Sigmoid colon (tissue), 7 donors: ENCODE data around the gene SEC23A. TPM values are rescaled to one million over a fixed set of nuclear protein-coding genes. Genes with fewer than 3 reads are reported as not detected.

Source experiments
- DNase-seq: peaks from one replicate; pipeline ENCODE4 v3.0.0-alpha.2; 2019
- H3K27ac ChIP-seq, 4 donors: fragments of 200-600 bp; sonication (generic); one replicate each; pipeline ENCODE4 v1.5.1; 2016 to 2019; ENCODE audit warnings: mild to moderate bottlenecking in 1 of 4
- H3K27me3 ChIP-seq, 3 donors: fragments of 200-600 bp; sonication (generic); one replicate each; pipeline ENCODE4 v1.5.1; 2019; ENCODE audit warnings: mild to moderate bottlenecking in 1 of 3
- H3K36me3 ChIP-seq, 4 donors: fragments of 200-600 bp; sonication (generic); one replicate each; pipeline ENCODE4 v1.5.1; 2016 to 2019
- H3K4me1 ChIP-seq, 4 donors: fragments of 200-600 bp; sonication (generic); one replicate each; pipeline ENCODE4 v1.5.1; 2017 to 2019
- H3K4me3 ChIP-seq, 4 donors: fragments of 200-600 bp; sonication (generic); one replicate each; pipeline ENCODE4 v1.5.1; 2017 to 2019; ENCODE audit warnings: mild to moderate bottlenecking in 2 of 4, moderate library complexity in 1 of 4
- H3K9me3 ChIP-seq, 4 donors: fragments of 200-600 bp in 3 of 4; sonication (generic) in 3 of 4; one replicate each; pipeline versions ENCODE4 v1.5.1 to v1.6.1; 2013 to 2019
- POLR2AphosphoS5 ChIP-seq, 4 donors: sonication (generic); formaldehyde crosslinking; IDR thresholded peaks; one replicate each; pipeline ENCODE4 v1.6.1; 2017; ENCODE audit warnings: antibody characterized with exemption in 4 of 4
- WGBS, 2 donors: extraction: QIAGEN DNeasy Blood & Tissue Kit; methylation state at CpG; one replicate each; pipeline ENCODE4 v1.1.7; 2013; 5-methylcytosine and 5-hydroxymethylcytosine counted together
- intact Hi-C: fragments of 100-400 bp; cut with DNase I; formaldehyde crosslinking; loops from one replicate; pipeline ENCODE4 v1.15.1; 2023
- polyA plus RNA-seq, 3 donors: library from polyadenylated mRNA; stranded (reverse); fragments of 200-250 nt; gene quantifications; one replicate each; pipeline ENCODE4 v1.2.3, GENCODE V29; 2013
- small RNA-seq, 3 donors: library from RNA; depleted of rRNA; stranded (forward); fragments of <200 nt; gene quantifications; one replicate each; pipeline ENCODE3, GENCODE V24; 2016
- total RNA-seq, 4 donors: library from RNA; depleted of rRNA; stranded (reverse); fragments of >200 nt; gene quantifications; one replicate each; pipeline ENCODE4 v1.1.0, GENCODE V29; 2016
- donor health status: healthy with polysubstance abuse.
- donor health status: Bipolar disorder and iron deficiency.
- donor health status: healthy.

The SEC23A gene
- total and polyA plus RNA-seq, 7 donors = 25.2 to 235 (median 118) TPM

DNA sequence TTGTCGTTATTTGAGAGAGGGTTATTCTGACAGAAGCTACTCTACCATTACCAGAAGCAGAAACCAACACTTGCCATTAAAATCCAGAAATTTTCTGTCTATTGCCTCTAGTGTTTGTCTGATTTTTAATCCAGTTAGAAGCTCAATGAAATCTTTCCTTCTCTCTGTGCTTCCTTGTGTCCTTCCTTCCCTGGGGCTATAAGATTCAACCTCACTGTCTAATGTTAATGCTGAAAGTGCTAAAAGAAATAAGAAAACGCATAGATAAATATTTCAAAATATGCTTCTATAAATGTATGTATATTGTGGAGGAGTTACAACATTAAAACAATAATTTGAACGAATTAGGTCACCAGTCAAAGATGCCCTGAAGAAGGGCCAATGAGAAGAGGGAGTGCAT lies 120.8 kb downstream of the SEC23A start:
- intact Hi-C loops = no loop called here
- Histone ChIP-seq H3K4me3 (no peak overlapping the region), H3K9me3 (no peaks in the 10 kb centered on the region), H3K4me1 (no peaks in the 10 kb centered on the region), H3K36me3 (no peaks in the 10 kb centered on the region), H3K27me3 (no peaks in the 10 kb centered on the region), H3K27ac (no peak overlapping the region)
- no peak for DNase-seq
- no peak for TF ChIP-seq POLR2AphosphoS5 (IDR thresholded peaks at IDR 0.05)
- 71 to 75% methylated on average over 3 of the region's 3 CpGs for WGBS, 2 donors

Small RNA genes within 50 kb of the gene (small RNA-seq; reads per million reads assigned to genes)
- 0 reads per million in 3 donors for gene AL109628.1
- 0 reads per million in 3 donors for gene RF00019

Other genes with a start within 250 kb of the SEC23A start
- 10 to 100 TPM in 3 of 4 donors, 1 to 10 TPM in 1; 8.0 to 27.8 (median 16.7) TPM for gene GEMIN2, start 11.1 kb upstream of the SEC23A start, total RNA-seq
- 10 to 100 TPM in 1 of 3 donors, 1 to 10 TPM in 2; 8.3 to 12.2 (median 9.6) TPM for gene GEMIN2, start 11.1 kb upstream of the SEC23A start, polyA plus RNA-seq
- 10 to 100 TPM; 27.3 to 31.7 (median 30.9) TPM for gene TRAPPC6B, start 67.1 kb upstream of the SEC23A start, total RNA-seq
- 10 to 100 TPM; 12.0 to 12.9 (median 12.6) TPM for gene TRAPPC6B, start 67.1 kb upstream of the SEC23A start, polyA plus RNA-seq
- gene PNN, start 72.0 kb upstream of the SEC23A start, total RNA-seq = 10 to 100 TPM; 36.4 to 65.9 (median 38.7) TPM
- gene PNN, start 72.0 kb upstream of the SEC23A start, polyA plus RNA-seq = 10 to 100 TPM; 12.0 to 43.2 (median 15.6) TPM
- gene MIA2, start 130.7 kb upstream of the SEC23A start, total RNA-seq = 10 to 100 TPM; 12.8 to 18.1 (median 13.8) TPM
- 10 to 100 TPM; 22.2 to 33.9 (median 31.0) TPM for gene MIA2, start 130.7 kb upstream of the SEC23A start, polyA plus RNA-seq